Stimulated activated CD8-positive, alpha-beta memory T cell treated with anti-CD3 and anti-CD28 coated beads, Interleukin-15, amount 100 ng/mL, for 48 hours (primary cell): ENCODE results near the gene SOX14.

Experiments
- DNase-seq, 2 donors: peaks; one replicate each; pipeline ENCODE4 v3.0.0-alpha.2; 2020; ENCODE audit warnings: low read depth in 2 of 2

SOX14 gene

DNA sequence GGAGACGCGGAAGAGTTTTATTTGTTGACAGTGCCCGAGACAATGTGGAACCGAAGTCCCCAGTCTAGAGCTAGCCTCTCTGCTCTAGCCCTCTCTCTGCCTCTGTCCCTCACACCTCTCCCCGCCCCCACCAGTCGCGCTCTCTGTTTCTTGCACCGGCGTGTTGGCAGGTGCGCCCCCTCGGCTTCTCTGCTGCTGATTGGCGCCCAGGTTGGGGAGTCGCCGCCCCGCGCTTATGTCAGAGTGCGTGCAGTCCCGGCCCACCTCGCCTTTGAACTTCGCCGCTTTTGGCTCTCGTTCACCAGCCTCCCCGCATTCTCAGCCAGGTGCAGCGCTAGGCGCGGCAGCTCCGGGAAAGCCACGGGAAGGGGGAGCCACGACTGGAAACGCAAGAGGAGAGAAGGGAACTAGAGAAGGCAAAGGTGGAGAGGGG, at the start of gene SOX14:
Gene SOX14 (plus strand): TSS at position 315 of the 433 bp plus-strand sequence. CDS start 470 bp downstream, outside the sequence.
- no peak for DNase-seq

- DNase-seq = no peak
These were observed 49.6 kb upstream of the SOX14 start for GRCh38 chr3:137714551-137714950.

DNA sequence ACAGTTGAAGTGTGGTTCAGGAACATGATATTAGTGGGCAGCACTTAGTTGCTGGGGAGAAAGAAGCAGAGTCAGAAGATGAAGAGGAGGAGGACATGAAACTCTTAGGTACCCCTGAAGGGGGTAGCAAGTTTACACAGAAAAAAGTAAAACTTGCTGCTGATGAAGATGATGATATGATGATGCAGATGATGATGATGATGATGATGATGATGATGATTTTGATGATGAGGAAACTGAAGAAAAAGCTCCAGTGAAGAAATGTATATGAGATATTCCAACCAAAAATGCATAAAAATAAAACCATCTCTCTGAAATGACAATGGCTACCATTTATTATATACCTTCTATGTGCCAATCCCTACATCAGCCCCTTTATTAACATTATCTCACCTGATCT, 39.9 kb upstream of the SOX14 start:
- no peak for DNase-seq

- DNase-seq = no peak
These were observed 26.9 kb upstream of the SOX14 start for GRCh38 chr3:137737208-137737607.

- no peak for DNase-seq
These were observed 25.4 kb upstream of the SOX14 start for GRCh38 chr3:137738710-137739109.

DNA sequence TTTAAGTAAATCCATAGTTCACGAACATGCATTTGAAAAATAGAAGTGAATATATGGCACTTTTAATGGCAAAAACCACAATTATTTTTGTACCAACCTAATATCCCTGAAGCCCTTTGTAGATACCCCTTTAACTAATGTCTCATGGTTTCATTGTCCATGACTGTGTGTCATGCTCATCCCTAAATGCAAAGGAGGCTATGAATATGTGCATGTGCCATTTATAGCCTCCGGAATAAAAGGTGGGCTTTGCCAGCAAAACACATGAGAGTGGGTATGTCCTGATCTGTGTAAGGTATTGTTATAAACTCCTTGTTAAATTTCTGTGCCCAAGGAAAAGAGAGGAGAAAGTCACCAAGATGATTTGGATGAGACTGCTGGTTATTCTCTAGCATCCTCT, 20.5 kb upstream of the SOX14 start:
- no peak for DNase-seq

DNA sequence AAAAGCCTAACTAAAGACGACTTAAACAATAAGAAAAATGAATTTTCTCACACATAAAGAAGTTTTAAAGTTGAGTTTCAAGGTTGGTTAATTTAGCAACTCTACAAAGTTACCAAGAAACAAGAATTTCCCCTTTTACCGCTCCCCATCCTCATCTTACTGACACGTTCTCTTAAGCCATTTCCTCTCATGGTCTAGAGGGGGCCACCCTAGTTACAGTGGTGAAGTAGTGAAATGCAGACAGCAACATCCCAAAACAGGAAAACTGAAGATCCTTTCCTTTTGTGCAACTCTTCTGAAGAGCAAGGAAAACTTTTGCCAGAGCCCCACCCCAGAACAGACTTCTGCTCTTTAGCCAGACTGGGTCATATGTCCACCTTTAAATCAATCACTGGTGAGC, 17.3 kb upstream of the SOX14 start:
- no peak for DNase-seq

GRCh38 chr3:137759505-137759904, 4.6 kb upstream of the SOX14 start:
- DNase-seq = no peak

- no peak for DNase-seq
These were observed 3.6 kb upstream of the SOX14 start for GRCh38 chr3:137760341-137761098.

GRCh38 chr3:137761099-137761562, 3.0 kb upstream of the SOX14 start:
- DNase-seq = no peak

GRCh38 chr3:137761563-137762503, 2.3 kb upstream of the SOX14 start:
- no peak for DNase-seq

DNA sequence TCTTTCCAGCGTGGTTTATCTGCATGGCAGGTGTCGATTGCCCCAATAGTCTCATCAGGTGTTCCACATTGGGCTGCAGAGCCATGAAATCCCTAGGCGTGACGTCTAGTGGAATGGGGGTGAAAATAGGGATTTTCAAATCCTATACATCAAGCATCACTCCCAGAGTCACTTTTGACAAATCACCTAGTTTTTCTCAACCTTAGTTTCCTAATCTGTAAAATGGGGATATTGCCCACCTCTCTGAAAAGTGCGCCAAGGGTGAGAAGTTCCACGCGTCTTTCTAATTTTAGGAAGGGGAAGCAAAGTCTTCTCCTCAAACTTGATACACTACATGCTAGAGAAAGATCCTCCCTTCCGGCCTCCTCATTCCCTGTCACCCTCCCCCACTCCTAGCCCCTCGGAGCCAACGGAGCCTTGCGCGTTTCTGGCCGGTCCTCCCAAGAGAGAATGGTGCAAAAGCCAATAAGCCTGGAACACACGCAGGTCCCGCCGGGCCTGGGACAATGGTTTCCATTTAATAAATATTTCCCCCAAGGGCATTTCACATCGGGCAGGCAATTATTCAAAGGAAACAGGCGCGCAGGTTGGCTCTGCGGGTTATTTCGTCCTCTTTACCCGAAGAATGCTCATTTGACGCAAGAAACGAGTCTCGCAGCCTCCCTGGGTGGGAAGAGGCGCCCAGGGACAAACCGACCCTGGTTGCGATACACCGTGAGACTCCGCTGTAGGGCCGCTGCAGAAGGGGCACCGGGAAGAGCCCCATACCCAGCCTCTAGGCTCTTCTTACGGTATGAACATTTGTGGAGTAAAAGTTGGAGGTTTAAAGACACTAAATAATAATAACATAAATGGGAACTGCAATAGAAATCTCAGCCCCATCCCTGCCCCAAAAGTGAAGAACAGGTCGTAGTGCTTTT, 1.2 kb upstream of the SOX14 start:
- DNase-seq = no peak

DNA sequence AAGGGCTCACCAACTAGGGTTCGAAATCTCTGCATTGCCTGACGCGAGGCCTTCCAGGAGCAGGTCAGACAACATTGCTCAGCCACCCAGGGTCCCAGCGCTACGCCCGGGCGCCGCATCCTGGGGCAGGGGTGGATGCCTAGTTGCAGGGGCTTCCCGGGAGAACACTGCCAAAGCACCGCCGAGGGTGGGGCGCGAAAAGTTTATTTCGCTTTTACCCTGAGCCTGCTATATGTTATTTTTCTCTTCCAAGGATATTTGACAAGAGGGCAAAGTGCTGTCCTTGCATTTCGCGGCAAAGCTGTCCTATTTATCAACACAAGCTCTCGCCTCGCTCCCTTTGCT, 549 bp upstream of the SOX14 start:
- DNase-seq = no peak

GRCh38 chr3:137764563-137765309, 621 bp downstream of the SOX14 start:
- DNase-seq = no peak

DNA sequence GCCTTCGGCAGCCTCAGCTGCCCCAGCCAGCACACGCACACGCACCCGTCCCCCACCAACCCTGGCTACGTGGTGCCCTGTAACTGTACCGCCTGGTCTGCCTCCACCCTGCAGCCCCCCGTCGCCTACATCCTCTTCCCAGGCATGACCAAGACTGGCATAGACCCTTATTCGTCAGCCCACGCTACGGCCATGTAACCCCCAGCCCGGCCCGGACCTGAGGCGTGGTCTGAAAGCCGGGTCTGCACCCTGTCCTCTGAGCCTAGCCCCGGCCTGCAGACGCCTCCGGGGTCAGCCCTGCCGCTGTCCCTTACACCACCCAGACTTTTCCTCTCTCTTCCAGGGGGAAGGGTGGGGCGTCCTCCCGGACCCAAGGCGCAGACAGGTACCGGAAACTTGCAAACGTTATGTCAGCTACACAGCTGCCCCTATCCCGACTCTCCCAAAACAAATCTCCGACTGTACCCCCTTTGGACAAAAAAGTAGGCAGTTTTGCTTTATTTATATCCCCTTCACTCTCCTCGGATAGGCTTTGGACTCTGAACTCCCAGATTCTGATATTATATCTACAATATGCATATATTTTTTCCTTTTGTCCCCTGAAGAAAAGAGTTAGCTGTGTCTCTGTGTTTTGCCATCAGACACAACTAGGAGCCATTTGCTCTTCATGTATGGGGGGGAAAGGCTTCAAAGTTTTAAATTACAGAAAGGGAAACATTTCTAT, 1.4 kb downstream of the SOX14 start:
- DNase-seq = no peak

- no peak for DNase-seq
These were observed 2.1 kb downstream of the SOX14 start for GRCh38 chr3:137766041-137766875.

- no peak for DNase-seq
These were observed 2.9 kb downstream of the SOX14 start for GRCh38 chr3:137766876-137767537.

DNA sequence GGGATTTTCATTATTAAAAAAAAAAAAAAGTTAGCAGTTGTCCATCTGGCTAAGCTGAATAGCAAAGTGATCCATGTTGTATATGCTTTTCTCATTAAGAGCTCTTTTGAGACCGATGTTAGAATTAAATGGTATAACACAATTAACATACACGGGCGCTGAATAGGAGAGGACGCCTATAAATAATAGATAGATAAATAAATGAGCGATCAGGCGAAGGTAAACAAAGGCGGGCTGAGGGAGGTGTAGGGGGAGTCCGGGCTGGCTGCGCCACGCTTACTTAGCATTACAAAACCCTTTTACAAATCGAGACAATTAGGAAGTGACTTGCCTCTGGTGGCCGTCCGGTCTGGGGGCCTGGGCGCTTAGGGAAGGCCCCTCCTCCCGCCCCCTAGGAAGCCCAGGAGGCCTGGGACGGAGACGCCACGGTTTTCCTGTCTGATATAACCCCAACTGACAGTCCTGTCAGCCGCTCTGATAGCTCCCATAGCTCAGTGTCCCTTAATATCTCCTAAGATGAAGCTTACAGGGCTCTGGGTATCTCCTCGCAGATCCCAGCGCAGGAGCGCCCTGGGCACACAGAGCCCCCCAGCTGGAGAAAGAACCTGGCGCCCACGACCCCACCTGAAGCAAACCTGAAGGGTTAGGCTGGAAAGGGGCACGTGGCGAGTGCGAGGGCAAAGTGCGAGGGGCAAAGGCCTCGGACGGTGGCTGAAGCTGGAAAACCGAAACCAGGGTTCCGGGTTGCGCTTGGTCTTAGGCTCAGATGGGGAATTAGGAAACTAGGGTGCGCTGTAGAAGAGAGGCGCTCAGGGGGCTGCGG, 3.6 kb downstream of the SOX14 start:
- no peak for DNase-seq
